ENCODE measurements around the gene LIM2.
A peak's percentile ranks its signal among the peaks of the same experiment; 100 is the strongest.

The LIM2 gene

GRCh38 chr19:51394050-51394836, 6.5 kb upstream of the LIM2 start:
- DNase-seq = peak; percentile 99

DNA sequence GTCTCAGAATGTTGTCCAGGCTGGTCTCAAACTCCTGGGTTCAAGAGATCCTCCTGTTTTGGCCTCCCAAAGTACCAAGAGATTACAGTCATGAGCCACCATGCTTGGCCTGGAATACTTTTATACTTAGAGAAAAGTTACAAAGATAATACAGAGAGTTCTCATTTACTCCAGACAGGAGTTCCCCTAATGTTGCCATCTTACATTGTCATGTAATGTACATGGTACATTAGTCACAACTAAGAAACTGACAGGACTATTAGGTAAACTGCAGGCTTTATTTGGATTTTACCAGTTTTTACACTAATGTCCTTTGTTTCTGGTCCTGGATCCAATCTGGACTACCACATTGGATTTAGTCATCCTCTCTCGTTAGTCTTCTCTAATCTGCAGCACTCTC, 4.9 kb upstream of the LIM2 start:
- DNase-seq = no peak

DNA sequence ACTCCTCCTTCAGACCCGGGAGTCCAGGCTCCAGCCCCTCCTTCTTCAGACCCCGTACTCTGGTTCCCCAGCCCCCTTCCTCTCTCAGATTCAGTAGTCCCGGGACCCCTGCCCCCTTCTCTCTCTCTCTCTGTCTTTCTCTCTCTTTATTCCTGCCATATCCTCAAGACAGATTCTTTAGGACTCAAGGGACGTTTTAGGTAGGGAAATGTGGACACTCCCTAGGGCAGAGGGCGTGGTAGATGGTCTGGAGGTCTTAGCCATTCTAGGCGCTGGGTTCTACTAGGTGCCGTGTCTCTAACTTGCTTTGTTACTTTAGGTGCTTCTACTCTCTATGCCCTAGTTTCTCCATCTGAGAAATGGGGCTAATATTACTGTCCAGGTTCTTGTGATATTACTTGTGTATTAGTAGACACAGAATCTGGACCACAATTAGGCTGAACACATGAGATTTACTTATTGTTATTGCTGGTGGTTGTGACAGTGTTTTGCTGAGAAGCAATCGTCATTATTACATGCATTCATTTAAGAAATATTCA, 3.4 kb upstream of the LIM2 start:
- no peak for DNase-seq

- DNase-seq = no peak
These were observed 1.4 kb upstream of the LIM2 start for GRCh38 chr19:51389143-51389542.

DNA sequence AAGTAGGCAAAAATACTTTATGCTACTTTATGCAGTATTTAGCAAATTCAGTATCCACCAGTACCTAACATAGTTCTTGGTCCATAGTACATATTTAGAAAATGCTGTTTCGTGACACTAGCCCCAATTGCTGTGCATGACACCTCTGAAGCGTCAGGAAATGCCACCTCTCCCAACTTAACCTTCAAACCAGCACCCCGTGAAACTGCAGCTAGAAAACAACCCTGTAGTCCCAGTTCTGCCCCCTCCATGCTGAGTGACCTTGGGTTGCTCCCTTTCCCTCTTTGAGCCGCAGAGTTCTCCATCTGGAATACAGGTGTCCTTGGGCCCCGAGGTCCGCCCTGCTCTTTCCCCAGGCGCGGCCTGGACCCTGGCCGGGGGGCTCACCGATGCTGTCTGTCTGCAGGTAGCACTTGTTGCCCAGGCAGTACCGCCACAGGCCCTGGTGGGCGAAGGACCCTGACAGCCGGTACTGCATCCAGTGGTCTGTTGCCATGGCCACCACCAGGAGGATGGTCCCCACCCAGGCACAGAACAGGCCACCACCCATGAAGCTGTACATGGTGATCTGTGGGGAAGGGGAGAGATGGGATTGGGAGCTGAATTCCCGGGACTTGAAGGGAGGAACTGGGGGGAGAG, 773 bp downstream of the LIM2 start:
- DNase-seq = no peak

DNA sequence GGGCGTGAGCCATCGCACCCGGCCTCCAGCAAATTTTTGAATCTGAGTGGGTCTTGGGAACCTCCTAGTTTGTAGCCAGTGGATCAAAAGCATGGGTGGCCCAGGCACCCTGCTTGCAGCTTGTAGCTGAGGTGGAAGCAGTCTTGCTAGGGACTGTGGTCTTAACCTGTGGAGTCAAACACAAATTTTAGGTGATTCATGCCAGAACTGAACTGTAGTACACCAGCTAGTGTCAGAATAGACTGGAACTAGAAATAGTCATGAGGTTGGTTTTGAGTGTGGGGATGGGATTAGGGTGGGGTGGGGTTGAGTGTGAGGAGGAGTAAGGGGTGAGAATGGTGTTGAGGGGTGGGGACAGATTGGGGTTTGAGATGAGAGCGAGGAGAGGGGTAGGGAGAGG, 5.8 kb downstream of the LIM2 start:
- DNase-seq = no peak

- DNase-seq = no peak
These were observed 7.4 kb downstream of the LIM2 start for GRCh38 chr19:51380379-51380778.

- no peak for DNase-seq
These were observed 10.4 kb downstream of the LIM2 start for GRCh38 chr19:51377422-51377821.

DNA sequence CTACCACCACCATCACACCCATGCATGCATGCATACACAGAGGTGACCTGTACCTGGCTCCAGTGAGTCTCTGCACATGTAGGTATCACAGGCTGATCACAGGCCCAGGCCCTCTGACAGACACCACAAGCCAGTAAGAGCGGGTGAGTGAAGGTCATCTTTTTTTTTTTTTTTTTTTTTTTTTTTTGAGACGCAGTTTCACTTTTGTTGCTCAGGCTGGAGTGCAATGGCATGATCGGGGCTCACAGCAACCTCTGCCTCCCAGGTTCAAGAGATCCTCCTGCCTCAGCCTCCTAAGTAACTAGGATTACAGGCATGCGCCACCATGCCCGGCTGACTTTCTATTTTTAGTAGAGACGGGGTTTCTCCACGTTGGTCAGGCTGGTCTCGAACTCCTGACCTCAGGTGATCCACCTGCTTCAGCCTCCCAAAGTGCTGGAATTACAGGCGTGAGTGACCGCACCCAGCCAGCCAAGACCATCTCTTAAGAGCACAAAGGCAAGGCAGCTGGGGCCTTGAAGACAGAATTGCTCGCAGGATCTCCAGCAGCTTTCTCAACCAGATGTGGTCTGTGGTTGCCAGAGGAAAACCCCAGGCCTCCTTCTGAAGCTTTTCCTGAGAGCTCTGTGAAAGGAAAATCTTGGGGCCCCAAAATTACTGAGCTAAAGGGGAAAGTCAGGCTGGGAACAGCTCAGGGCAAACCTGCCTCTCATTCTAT, 12.1 kb downstream of the LIM2 start:
- DNase-seq = no peak

- no peak for DNase-seq
These were observed 14.9 kb downstream of the LIM2 start, which contains the start of gene NKG7 for GRCh38 chr19:51372649-51373504. NKG7 (minus strand) TSS chr19:51372654; CDS start chr19:51372535, 119 bp downstream.

GRCh38 chr19:51372021-51372648, 15.6 kb downstream of the LIM2 start:
- no peak for DNase-seq

- no peak for DNase-seq
These were observed 16.5 kb downstream of the LIM2 start for GRCh38 chr19:51371186-51371690.

DNA sequence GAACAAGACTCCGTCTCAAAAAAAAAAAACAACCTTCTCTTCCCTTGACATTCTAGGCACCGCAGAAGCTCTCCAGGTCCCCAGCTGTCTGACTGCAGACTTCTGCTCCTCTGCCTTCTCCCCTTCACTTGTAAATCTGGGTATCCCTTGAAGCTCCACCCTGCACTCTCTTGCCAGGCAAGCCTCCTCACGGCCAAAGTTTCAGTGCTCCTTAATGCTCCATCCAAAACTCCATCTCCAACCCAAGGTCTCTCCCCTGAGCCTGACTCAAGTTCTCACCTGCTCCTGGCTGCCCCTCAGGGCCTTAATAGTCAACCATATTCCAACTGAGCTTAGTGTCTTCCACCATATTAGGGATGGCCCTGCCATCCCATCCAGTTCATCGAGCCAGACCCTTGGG, 17.5 kb downstream of the LIM2 start:
- DNase-seq = no peak

- DNase-seq = no peak
These were observed 19.1 kb downstream of the LIM2 start, which contains the start of gene CLDND2 for GRCh38 chr19:51368366-51369282. CLDND2 (minus strand) TSS chr19:51369003; CDS start chr19:51368577, 426 bp downstream.

DNA sequence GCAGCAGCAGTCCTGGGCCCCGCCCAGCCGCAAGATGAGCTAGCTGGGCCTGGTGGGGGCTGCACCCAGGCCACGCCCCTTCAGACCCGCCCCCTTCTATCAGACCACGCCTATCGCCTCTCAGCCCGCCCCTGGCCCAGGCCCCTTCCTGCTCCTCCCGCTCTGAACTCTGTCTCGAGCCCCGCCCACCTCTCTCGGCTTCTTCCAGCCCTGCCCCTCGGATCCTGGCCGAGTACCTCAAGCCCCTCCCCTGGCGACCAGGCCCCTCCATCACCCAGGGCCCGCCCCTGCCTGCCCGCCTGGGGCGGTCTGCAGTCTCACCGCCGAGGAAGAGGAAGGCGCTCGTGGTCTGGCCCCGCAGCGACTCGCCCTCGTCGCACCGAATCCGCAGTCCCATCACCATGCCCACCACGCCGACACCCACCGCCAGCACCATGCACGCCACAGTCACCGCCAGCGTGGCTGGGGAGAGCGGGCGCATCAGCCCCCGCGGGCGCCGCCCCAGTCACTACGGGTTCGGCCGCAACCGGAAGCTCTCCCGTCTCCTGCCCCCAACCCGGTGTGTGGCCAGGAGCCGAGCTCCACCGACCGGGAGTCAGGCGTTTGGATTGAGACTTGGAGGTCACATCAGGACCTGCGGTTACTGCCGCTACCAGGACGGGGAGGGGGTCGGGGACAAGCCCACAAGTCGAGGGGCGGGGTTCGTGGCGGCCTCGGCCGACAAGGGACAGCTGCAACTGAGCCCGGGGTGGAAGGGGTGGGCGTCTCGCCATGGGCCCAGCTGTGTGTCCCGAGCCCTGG, 20.0 kb downstream of the LIM2 start:
- DNase-seq = peak; percentile 90

DNA sequence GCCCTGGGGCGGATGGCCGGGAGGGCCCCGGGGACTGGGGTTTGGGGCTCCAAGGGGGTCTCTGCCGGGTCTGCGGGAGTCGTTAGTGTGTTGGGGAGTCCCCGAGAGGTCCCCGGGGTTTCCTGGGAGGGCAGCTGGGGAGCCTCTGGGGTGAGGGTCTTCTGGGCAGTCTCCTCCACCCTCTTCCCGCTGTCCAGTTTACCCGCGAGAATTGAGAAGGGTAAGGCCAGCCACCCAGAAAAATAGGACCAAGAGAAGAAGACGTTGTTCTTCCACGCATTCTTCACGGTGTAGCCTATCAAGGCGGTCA, 20.6 kb downstream of the LIM2 start:
- no peak for DNase-seq

GRCh38 chr19:51366389-51367254, 21.2 kb downstream of the LIM2 start:
- peak; percentile 94 for DNase-seq

DNA sequence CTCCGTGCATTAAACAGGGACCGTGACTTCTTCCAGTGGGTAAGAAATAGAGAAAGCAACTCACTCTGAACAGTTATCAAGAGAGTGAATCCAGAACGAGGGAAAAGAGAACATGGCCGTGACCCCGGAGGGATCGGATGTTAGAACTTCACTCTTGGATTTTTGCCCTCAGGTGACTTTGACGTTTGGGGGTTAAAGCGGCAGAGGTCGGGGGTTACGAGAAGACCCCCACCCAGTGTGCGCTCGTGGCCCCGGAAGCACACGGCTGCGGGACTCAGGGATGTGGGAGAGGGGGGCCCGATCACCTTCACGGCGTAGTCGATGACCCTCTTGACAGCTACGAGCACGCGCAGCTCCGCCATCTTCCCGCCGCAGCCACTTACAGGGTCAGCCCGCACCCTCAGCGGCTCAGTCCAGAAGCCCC, 21.8 kb downstream of the LIM2 start, which contains the start of gene ETFB:
ETFB (minus strand) TSS at position 424 of the 424 bp plus-strand sequence; CDS start at position 362, 62 bp downstream.
- no peak for DNase-seq

Data from DMS153 (cell line).